GM10248 (cell line): Measurements from ENCODE around the gene CITED4.
A peak's percentile ranks its signal among the peaks of the same experiment; 100 is the strongest.

Source experiments
- CTCF ChIA-PET: fragments of 300-600 bp; sonication (Branson Sonifier 250); formaldehyde crosslinking; extraction: SDS; loops from one replicate; lab custom pipeline; 2021; ENCODE audit warnings: antibody characterized with exemption; lab: Yijun Ruan, JAX
- POLR2A ChIA-PET: fragments of 350-650 bp; sonication (Branson Sonifier 250); formaldehyde crosslinking; extraction: SDS; loops from one replicate; lab custom pipeline; 2020; ENCODE audit warnings: antibody characterized with exemption; lab: Yijun Ruan, JAX
- DNase-seq: peaks from one replicate; pipeline ENCODE4 v3.0.0; 2012; ENCODE audit errors: extremely low spot score
- TF ChIP-seq, protein P1 (sequence below): IDR thresholded peaks from 2 replicates; pipeline ENCODE4 v1.5.1; 2012; ENCODE audit warnings: mild to moderate bottlenecking, low read depth; ENCODE audit errors: extremely low read depth, missing control alignments, control extremely low read depth

Gene CITED4

DNA sequence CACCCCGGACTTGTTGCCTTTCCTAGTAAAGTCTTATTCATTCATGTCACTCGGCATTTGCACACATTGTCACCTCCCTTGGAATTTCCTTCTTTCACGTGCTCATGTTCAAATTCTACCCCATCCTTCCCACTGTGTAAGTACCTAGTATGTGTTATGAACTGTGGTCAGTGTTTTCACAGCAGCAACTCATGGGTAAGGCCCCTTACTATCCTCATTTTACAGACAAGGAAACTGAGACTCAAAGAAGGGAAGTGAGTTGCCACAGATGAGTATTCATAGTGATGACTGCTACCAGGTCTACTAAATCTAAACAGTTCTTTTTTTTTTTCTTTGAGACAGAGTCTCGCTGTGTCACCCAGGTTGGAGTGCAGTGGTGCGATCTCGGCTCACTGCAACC is 10.5 kb downstream of the CITED4 start:
- ChIA-PET CTCF (interaction anchor here (1.1 to 7.9 kb wide), 11 partner anchors 9 to 241 kb away, joined by 3 to 95 read pairs (median 6); partner anchors contain the start of gene CITED4), POLR2A (no interaction called here)
- TF ChIP-seq, protein P1, sequence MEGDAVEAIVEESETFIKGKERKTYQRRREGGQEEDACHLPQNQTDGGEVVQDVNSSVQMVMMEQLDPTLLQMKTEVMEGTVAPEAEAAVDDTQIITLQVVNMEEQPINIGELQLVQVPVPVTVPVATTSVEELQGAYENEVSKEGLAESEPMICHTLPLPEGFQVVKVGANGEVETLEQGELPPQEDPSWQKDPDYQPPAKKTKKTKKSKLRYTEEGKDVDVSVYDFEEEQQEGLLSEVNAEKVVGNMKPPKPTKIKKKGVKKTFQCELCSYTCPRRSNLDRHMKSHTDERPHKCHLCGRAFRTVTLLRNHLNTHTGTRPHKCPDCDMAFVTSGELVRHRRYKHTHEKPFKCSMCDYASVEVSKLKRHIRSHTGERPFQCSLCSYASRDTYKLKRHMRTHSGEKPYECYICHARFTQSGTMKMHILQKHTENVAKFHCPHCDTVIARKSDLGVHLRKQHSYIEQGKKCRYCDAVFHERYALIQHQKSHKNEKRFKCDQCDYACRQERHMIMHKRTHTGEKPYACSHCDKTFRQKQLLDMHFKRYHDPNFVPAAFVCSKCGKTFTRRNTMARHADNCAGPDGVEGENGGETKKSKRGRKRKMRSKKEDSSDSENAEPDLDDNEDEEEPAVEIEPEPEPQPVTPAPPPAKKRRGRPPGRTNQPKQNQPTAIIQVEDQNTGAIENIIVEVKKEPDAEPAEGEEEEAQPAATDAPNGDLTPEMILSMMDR, result no peak
- no peak for DNase-seq

GRCh38 chr1:40849801-40850592 is 12.2 kb downstream of the CITED4 start:
- TF ChIP-seq, protein P1, result peak; percentile 92
- CTCF ChIA-PET, result interaction anchor here (0.6 to 7.9 kb wide), 39 partner anchors 10 to 250 kb away, joined by 3 to 95 read pairs (median 4); partner anchors contain the start of gene CITED4
- DNase-seq, result peak; percentile 81
- POLR2A ChIA-PET, result no interaction called here

GRCh38 chr1:40848530-40849189 is 13.5 kb downstream of the CITED4 start:
- ChIA-PET POLR2A (no interaction called here), CTCF (interaction anchor here (0.9 to 7.9 kb wide), 18 partner anchors 9 to 236 kb away, joined by 3 to 95 read pairs (median 6); partner anchors contain the start of gene CITED4)
- no peak for DNase-seq
- TF ChIP-seq, protein P1, result peak; percentile 82

GRCh38 chr1:40847023-40847745 is 15.0 kb downstream of the CITED4 start:
- ChIA-PET POLR2A (no interaction called here), CTCF (interaction anchor here (1.0 to 7.9 kb wide), 6 partner anchors 13 to 106 kb away, joined by 3 to 95 read pairs (median 42); partner anchors contain the start of gene CITED4)
- no peak for DNase-seq
- TF ChIP-seq, protein P1, result no peak

DNA sequence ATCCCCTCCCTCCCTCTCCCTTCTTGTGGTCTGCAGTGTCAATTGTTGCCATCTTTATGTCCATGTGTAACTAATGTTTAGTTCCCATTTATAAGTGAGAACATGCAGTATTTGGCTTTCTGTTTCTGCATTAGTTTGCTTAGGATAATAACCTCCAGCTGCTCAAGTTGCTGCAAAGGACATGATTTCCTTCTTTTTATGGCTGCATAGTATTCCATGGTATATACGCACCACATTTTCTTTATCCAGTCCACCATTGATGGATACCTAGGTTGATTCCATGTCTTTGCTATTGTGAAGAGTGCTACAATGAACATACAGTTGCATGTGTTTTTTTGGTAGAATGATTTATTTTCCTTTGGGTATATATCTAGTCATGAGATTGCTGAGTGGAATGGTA is 16.3 kb downstream of the CITED4 start:
- no peak for DNase-seq
- CTCF ChIA-PET, result interaction anchor here (6.1 to 7.9 kb wide), 2 partner anchors 72 to 108 kb away, joined by 91 to 95 read pairs; no protein-coding TSS in a partner anchor
- POLR2A ChIA-PET, result no interaction called here
- TF ChIP-seq, protein P1, result no peak
